Stomach (tissue), 4 donors: Measurements from ENCODE around the gene OBP2B.

ENCODE experiments used
- CTCF ChIP-seq, 7 experiments: fragments of 450-650 bp in 4 of 7; fragments of 200-600 bp in 3 of 7; sonication (generic) in 3 of 7; IDR thresholded peaks; one replicate each; pipeline ENCODE4 v1.5.1; 2016 to 2019; ENCODE audit warnings: antibody characterized with exemption in 7 of 7, control low read depth in 2 of 7, mild to moderate bottlenecking in 1 of 7
- EP300 ChIP-seq: sonication (generic); formaldehyde crosslinking; IDR thresholded peaks from one replicate; pipeline ENCODE4 v1.6.1; 2017; ENCODE audit warnings: antibody characterized with exemption
- POLR2A ChIP-seq, 4 donors: fragments of 450-650 bp; IDR thresholded peaks; one replicate each; pipeline ENCODE4 v1.6.1; 2016; ENCODE audit warnings: antibody characterized with exemption in 4 of 4, control low read depth in 2 of 4, mild to moderate bottlenecking in 1 of 4, moderate library complexity in 1 of 4
- POLR2AphosphoS5 ChIP-seq, 3 donors: sonication (generic); formaldehyde crosslinking; IDR thresholded peaks; one replicate each; pipeline ENCODE4 v1.6.1; 2016; ENCODE audit warnings: antibody characterized with exemption in 3 of 3

- TF ChIP-seq EP300, result no peak
- no peak for TF ChIP-seq POLR2A (IDR thresholded peaks at IDR 0.05)
- no peak for TF ChIP-seq CTCF (IDR thresholded peaks at IDR 0.05)
- TF ChIP-seq POLR2AphosphoS5 (IDR thresholded peaks at IDR 0.05), result no peak
Measured at GRCh38 chr9:133253268-133253667, 44.2 kb upstream of the OBP2B start.
